Thoracic aorta (tissue), 2 donors: Measurements from ENCODE around the gene SLC6A7. TPM values are rescaled to one million over a fixed set of nuclear protein-coding genes. Genes with fewer than 3 reads are reported as not detected.

ENCODE experiments used
- ATAC-seq: fragments of 150-250 bp; one replicate; pipeline ENCODE4 v1.8.0; 2017; ENCODE audit warnings: low read depth; ENCODE audit not compliant: insufficient number of reproducible peaks, low FRiP score
- DNase-seq: peaks from one replicate; pipeline ENCODE4 v3.0.0-alpha.2; 2020; ENCODE audit warnings: low spot score
- H3K27ac ChIP-seq, 2 donors: fragments of 200-600 bp; sonication (generic); 1 replicate in 1 of 2; 2 replicates in 1 of 2; pipeline ENCODE4 v1.5.1; 2016; ENCODE audit warnings: mild to moderate bottlenecking in 2 of 2, moderate library complexity in 2 of 2
- H3K27me3 ChIP-seq: fragments of 200-600 bp; sonication (generic); replicated peaks from 2 replicates; pipeline ENCODE4 v1.6.0; 2016; ENCODE audit warnings: mild to moderate bottlenecking; ENCODE audit not compliant: insufficient read depth
- H3K36me3 ChIP-seq: fragments of 200-600 bp; sonication (generic); one replicate; pipeline ENCODE4 v1.5.1; 2016
- H3K4me1 ChIP-seq, 2 donors: fragments of 200-600 bp; sonication (generic); 1 replicate in 1 of 2; 2 replicates in 1 of 2; pipeline versions ENCODE4 v1.5.1 to v1.6.0; 2016; ENCODE audit warnings: low read depth in 2 of 2, mild to moderate bottlenecking in 1 of 2; ENCODE audit not compliant: control insufficient read depth in 1 of 2
- H3K4me3 ChIP-seq: fragments of 200-600 bp; sonication (generic); 2 replicates; pipeline ENCODE4 v1.5.1; 2016; ENCODE audit warnings: mild to moderate bottlenecking
- H3K9me3 ChIP-seq: fragments of 200-600 bp; sonication (generic); 2 replicates; pipeline ENCODE4 v1.5.1; 2016
- total RNA-seq, 2 donors: library from RNA; depleted of rRNA; stranded (reverse); fragments of >200 nt; gene quantifications; one replicate each; pipeline versions ENCODE4 v1.1.0 to v1.2.3, GENCODE V29; 2016
- TF ChIP-seq, protein P1 (sequence below): fragments of 200-600 bp; sonication (generic); IDR thresholded peaks from one replicate; pipeline ENCODE4 v1.5.1; 2019; ENCODE audit warnings: antibody characterized with exemption

Gene SLC6A7
- total RNA-seq, 2 donors from 2014 or later: not detected

DNA sequence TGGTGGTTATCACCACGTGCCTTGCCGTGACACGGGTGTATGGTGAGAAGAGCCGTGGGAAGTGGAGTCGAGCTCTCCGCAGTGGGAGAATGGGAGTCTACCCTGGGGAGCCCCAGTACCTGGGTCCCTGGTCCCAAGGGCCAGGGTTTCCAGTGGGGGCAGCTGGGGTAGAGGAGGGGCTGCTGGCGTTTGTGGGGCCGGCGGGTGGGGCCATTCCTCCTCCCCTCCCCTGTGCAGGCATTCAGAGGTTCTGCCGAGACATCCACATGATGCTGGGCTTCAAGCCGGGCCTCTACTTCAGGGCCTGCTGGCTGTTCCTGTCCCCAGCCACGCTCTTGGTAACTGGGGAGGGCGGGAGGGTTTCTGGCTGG is 14.7 kb downstream of the SLC6A7 start:
- no peak overlapping the region for H3K4me3 ChIP-seq
- ATAC-seq: no peak
- no peak for DNase-seq
- H3K27ac ChIP-seq: no peak overlapping the region
- no peaks in the 10 kb centered on the region for H3K36me3 ChIP-seq
- H3K4me1 ChIP-seq: no peaks in the 10 kb centered on the region
- no peaks in the 10 kb centered on the region for H3K27me3 ChIP-seq
- H3K9me3 ChIP-seq: no peaks in the 10 kb centered on the region
- TF ChIP-seq, protein P1, sequence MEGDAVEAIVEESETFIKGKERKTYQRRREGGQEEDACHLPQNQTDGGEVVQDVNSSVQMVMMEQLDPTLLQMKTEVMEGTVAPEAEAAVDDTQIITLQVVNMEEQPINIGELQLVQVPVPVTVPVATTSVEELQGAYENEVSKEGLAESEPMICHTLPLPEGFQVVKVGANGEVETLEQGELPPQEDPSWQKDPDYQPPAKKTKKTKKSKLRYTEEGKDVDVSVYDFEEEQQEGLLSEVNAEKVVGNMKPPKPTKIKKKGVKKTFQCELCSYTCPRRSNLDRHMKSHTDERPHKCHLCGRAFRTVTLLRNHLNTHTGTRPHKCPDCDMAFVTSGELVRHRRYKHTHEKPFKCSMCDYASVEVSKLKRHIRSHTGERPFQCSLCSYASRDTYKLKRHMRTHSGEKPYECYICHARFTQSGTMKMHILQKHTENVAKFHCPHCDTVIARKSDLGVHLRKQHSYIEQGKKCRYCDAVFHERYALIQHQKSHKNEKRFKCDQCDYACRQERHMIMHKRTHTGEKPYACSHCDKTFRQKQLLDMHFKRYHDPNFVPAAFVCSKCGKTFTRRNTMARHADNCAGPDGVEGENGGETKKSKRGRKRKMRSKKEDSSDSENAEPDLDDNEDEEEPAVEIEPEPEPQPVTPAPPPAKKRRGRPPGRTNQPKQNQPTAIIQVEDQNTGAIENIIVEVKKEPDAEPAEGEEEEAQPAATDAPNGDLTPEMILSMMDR: no peak

DNA sequence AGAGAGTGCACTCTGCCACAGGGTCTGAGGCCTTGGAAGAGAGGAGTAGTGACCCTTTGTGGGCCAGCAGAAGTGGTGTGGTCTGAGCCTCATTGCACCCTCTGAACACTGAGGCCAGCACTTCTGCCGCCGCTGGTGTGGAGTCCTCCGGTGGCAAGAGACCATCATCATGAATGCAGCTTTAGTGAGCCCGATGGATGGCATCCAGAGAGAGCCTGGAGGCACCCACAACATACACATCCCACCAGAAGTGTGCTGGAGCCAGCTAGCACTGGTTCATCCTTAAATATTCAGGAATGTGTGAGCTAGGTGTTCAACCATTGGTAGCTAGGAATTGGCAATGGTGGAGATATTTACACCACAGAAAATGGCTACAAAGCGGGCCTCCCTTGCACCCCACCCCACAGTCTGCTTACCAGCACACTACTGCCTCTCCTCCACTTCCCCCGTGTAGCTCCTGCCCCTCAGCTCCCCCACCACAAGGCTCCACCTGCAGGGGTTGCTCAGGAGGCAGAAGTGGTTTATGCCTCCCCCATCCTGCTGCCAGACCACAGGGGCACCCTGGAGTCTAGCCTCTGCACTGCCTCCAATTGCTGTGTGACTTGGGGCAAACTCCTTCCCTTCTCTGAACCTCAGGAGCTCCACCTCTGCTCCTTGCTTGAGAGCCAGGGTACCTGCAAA is 16.4 kb downstream of the SLC6A7 start:
- Histone ChIP-seq H3K9me3 (no peaks in the 10 kb centered on the region), H3K4me1 (no peaks in the 10 kb centered on the region), H3K27me3 (no peaks in the 10 kb centered on the region), H3K36me3 (no peaks in the 10 kb centered on the region), H3K27ac (no peak overlapping the region), H3K4me3 (no peak overlapping the region)
- TF ChIP-seq, protein P1: no peak
- DNase-seq (no peak), ATAC-seq (no peak)

DNA sequence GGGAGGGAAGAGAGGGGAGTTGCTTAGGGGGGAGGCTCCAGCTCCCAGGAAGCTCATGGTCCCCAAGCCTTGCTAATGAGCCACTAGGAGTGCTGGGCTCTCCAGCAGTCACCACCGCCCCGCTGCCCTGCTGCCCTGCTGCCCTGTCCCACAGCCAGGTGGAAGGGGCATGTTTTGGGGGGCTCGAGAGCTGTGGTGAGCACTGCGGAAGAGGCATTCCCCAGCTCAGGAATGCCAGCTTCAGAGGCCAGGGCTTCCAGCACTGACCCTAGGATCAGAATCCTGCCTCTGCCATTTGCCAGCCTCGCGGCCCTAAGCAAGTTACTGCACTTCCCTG is 16.9 kb downstream of the SLC6A7 start:
- Histone ChIP-seq H3K27ac (no peak overlapping the region), H3K9me3 (no peaks in the 10 kb centered on the region), H3K4me1 (no peaks in the 10 kb centered on the region), H3K27me3 (no peaks in the 10 kb centered on the region), H3K4me3 (no peak overlapping the region), H3K36me3 (no peaks in the 10 kb centered on the region)
- ATAC-seq (no peak), DNase-seq (no peak)
- TF ChIP-seq, protein P1: no peak

DNA sequence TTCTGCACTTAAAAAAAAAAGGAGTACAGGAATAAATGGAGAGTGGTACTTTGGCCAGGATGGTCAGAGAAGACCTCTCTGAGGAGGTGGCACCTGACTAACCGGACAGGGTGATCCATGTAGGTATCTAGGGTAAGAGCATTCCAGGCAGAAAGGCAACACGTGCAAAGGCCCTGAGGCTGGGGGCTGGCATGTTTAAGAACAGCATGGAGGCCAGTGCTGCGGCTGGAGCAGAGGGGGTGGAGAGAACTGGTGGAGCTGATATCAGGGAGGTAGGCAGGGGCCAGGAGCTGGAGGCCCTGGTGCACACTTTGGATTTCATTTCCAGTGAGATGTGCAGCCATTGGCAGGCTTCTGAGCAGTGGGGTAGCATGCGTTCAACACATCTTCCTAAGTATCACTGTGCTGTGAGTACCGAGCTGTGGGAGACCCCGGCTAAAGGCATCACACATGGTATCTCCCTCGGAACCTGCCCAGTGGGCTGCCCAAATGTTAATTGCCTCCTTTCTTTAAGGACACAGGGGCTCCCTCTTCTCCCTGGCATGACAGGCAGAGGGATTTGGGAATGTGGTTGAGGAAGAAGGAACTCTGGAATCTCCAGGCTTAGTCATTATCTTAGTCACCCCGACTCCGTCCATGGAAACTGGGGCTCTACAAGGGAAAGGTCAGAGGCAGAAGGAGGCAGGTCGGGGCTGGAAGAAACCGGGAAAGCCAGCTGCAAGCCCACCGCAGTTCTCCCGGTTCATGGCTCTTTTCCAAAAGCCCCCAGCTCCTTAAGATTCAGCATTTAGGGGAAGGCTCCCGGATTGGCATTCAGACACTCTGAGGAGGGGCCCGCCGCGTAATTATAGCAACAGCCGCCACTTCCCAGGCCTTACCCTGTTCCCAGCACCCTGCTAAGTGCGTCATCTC is 18.6 kb downstream of the SLC6A7 start:
- ATAC-seq: no peak

More for the DNA sequence above, 18.6 kb downstream of the SLC6A7 start:
- no peaks in the 10 kb centered on the region for H3K9me3 ChIP-seq
- no peak for DNase-seq
- peak overlapping the region; percentile 6 for H3K4me3 ChIP-seq
- H3K4me1 ChIP-seq: peaks cover 0 to under 1% of the 10 kb centered on the region in 2 donors
- H3K36me3 ChIP-seq: no peaks in the 10 kb centered on the region
- no peaks in the 10 kb centered on the region for H3K27me3 ChIP-seq
- TF ChIP-seq, protein P1: no peak
- H3K27ac ChIP-seq: no peak overlapping the region
